Stimulated activated CD8-positive, alpha-beta memory T cell treated with anti-CD3 and anti-CD28 coated beads, Interleukin-2, amount 100 ng/mL, for 48 hours (primary cell): ENCODE data around the gene ENAM.

Experiments
- DNase-seq, 2 donors: peaks; one replicate each; pipeline ENCODE4 v3.0.0-alpha.2; 2020; ENCODE audit warnings: low read depth in 2 of 2

ENAM gene, protein sequence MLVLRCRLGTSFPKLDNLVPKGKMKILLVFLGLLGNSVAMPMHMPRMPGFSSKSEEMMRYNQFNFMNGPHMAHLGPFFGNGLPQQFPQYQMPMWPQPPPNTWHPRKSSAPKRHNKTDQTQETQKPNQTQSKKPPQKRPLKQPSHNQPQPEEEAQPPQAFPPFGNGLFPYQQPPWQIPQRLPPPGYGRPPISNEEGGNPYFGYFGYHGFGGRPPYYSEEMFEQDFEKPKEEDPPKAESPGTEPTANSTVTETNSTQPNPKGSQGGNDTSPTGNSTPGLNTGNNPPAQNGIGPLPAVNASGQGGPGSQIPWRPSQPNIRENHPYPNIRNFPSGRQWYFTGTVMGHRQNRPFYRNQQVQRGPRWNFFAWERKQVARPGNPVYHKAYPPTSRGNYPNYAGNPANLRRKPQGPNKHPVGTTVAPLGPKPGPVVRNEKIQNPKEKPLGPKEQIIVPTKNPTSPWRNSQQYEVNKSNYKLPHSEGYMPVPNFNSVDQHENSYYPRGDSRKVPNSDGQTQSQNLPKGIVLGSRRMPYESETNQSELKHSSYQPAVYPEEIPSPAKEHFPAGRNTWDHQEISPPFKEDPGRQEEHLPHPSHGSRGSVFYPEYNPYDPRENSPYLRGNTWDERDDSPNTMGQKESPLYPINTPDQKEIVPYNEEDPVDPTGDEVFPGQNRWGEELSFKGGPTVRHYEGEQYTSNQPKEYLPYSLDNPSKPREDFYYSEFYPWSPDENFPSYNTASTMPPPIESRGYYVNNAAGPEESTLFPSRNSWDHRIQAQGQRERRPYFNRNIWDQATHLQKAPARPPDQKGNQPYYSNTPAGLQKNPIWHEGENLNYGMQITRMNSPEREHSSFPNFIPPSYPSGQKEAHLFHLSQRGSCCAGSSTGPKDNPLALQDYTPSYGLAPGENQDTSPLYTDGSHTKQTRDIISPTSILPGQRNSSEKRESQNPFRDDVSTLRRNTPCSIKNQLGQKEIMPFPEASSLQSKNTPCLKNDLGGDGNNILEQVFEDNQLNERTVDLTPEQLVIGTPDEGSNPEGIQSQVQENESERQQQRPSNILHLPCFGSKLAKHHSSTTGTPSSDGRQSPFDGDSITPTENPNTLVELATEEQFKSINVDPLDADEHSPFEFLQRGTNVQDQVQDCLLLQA

GRCh38 chr4:70628444-70628843 lies at the start of gene ENAM:
Gene ENAM, plus strand, starts transcription at chr4:70628744. Its CDS starts 757 bp downstream, at chr4:70629501.
- DNase-seq, result no peak

- DNase-seq, result no peak
Observed at GRCh38 chr4:70581980-70582379, 46.6 kb upstream of the ENAM start.

DNA sequence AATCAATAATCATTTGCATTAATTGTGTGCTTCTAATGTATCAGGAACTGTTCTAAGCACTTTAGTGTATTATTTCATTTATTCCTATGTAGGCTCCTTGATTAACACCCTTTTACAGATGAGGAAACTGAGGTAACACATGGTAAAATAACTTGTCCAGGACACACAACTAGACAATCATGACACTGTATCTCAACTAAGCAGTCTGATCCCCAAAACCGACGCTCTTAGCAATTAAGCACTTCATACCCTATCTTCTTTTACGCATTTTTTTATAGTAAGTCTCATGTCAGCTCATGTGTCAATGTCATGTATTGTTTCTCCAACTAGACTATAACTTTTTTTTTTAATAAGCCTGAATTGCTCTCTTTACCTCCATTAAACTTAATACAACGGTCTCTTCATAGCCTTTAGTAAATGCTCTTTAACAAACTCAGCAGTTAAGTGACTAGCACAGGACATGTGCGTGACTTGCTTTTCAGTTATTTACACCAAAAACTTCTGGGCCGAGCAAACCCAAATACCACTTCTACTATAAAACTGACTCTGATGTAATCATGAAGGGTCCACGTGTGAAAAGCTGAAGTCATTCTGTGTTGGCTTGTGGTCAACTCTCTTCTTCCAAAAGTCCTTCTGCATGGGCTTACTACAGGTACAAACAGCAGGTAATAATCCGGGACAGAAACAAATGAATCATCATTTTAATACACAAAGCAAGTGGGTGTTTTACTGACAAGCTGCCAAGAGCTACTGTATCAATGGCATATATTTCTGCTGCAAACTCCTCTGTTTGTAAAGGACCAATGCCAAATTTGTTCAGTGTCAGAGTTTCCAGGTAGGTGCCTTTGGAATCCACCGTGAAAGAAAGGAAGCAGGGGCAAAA lies 44.4 kb upstream of the ENAM start:
- DNase-seq, result no peak

DNA sequence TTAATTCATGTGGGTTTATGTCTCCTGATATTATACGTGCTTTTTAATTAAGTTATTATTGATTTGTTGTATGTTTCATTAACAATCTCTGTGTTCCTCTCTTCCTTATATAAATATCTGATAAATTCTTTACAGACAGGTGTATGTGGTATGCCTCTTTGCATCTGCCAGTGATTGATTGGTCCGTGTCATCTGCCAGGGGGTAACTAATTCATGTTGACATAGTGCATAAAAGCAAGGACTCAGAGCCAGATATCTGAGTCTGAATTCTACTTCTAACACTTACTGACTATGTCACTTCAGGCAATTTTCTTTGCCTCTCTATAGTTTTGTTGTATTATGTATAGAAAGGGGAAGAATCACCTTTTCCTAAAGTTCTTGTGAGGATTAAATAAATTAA lies 41.7 kb upstream of the ENAM start:
- no peak for DNase-seq

DNA sequence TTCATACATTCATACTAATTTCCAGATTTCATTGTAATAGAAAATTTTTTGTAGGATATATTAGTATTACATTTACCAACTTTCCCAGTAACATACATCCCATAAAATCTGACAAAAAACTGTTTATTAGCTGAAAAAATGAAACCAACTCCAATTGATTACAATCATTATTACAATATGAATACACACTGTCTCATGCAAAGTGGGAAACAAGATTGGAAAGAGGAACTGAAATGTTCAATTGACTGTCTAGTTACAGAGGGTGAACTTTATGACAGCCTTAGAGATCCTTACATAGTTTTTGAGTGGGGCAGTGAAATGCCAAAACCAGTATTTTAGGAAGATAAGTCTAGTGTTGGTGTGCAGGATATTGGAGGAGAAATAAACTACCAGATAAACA lies 38.8 kb upstream of the ENAM start:
- DNase-seq, result no peak

GRCh38 chr4:70591955-70592582 lies 36.5 kb upstream of the ENAM start, which contains the start of gene AMBN:
Gene AMBN, plus strand, starts transcription at chr4:70592256. Its CDS starts 103 bp downstream, at chr4:70592359.
- DNase-seq, result no peak

- DNase-seq, result no peak
Observed at GRCh38 chr4:70594196-70594595, 34.3 kb upstream of the ENAM start.

GRCh38 chr4:70600305-70600704 lies 28.2 kb upstream of the ENAM start:
- DNase-seq, result no peak

DNA sequence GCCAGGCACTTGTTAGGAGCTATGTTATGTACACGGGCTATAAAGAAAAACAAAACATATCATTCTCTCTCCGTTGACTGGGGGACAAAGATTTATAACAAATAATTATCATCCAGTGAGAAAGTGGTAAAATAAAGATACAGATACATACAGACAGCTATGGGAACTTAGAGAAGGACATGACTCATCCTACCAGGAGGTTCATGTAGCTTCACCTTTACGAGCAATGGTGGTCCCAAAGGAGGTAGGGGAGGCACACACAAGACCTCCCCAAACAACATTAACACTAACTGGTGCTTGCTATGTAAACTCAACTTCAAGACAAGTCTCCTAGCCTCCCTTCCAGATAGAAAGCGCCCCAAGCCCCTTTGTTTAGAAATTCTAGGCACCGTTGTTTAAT lies 27.6 kb upstream of the ENAM start:
- DNase-seq, result no peak

- peak; percentile 9 to 18 for DNase-seq
Observed at GRCh38 chr4:70601422-70602039, 27.0 kb upstream of the ENAM start.

GRCh38 chr4:70603856-70604255 lies 24.7 kb upstream of the ENAM start:
- no peak for DNase-seq

- DNase-seq, result no peak
Observed at GRCh38 chr4:70606459-70606858, 22.1 kb upstream of the ENAM start.

GRCh38 chr4:70607334-70607853 lies 21.1 kb upstream of the ENAM start:
- no peak for DNase-seq

DNA sequence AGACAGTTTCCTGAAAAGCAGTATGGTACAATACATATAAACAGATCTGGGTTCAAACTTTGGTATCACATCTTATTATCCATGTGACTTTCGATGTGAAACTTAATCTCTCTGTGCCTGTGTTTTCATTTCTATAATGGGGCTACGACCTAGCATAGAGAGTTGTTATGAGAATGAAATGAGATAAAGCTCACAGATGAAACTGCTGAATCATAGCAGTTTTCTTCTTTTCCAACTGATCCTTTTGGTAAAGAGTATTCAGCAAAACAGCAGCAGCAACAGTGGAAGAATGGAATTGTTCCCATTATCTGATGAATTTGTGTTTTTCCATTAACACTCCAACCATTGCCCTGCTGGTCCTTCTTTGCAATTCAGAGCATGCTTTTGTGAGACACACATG lies 20.2 kb upstream of the ENAM start:
- no peak for DNase-seq

DNA sequence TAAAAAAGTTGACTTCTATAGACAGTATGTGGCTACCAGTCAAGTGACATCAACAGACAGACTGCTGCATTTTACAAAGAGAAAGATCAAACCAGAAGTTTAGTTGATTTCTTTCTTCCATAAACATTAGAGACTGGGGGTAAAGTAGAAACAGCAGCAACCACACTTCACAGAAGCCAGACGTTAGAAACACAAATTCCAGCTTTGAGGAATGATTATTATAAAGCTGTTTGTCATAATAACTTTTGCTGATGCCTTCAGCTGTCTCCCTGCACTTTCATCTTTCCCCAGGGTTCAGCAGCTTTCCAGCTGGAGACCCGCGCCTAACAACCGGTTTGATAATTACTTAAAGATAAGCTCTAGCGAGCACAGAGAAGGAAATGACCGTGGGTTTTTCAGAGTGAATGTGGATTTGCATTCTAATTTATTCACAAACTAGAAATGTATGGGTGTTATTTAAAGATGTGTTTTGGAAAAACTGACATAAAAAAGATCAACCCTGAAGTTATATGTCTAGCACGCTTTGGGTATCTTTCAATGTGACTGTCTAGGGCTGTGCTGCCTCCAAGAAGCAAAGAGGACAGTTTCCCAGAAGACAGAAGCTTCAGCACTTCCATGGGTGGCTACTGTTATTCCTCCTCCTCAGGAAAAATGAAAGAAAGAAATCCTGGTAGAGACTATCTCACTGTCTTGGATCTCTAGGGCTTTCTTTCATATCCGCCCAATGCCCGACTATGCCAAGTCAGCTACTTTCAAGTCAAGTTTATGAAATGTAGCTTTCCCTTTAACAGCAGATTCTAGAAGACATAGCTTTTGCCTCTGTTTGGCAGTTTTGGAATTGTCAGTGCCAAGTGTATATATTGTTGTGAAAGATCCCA lies 15.0 kb upstream of the ENAM start:
- DNase-seq, result no peak

- no peak for DNase-seq
Observed at GRCh38 chr4:70614184-70614555, 14.4 kb upstream of the ENAM start.

DNA sequence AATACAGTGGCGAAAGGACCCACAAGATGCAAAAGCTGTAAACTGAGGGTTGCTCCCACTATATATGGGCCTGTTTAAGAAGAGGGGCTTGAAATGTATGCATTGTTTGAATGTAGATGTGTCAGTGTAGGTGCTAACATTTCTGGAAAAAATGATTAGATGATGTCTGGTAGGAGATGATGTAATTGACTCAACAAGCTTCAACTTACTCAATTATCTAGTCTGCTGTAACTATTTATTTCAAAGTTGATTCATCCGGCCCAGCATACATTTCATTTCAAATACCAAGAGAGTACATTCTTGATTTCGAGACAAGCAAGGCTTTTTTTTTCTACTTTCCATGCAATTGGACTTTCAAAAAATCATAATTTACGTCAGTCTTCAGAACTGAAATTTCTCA lies 9.3 kb upstream of the ENAM start:
- no peak for DNase-seq

DNA sequence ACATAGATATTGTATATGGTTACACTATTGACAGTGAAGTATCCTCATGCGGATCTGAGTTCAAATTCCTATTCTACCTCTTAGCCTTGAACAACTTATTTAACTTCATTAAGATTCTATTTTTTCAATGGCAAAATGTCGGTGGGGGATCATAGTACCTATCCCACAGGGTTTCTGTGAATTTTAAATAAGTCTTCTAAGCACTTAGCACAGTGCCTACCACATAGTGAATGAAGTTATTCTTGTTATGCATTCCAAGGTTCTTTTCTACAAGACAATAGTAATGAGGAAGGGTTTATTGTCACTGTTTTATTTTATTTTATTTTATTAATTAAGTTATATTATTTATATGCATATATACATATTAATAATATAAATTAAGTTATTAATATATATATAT lies 8.8 kb upstream of the ENAM start:
- no peak for DNase-seq

GRCh38 chr4:70623323-70623722 lies 5.2 kb upstream of the ENAM start:
- DNase-seq, result no peak
